Urothelium cell line (cell line): Measurements from ENCODE around the gene NME1.
"Not testable (repeated sequence)": the region's sequence is repeated elsewhere in the genome, so short reads cannot be mapped to it uniquely, and the experiment has no call there.

Source experiments
- DNase-seq: peaks from one replicate; pipeline ENCODE4 v3.0.0; 2011; ENCODE audit warnings: low spot score, mixed read lengths
- FAIRE-seq: peaks from 2 replicates; lab custom pipeline; 2011; peaks lifted over from hg19 to GRCh38; lab: Jason Lieb, UNC

NME1 gene

DNA sequence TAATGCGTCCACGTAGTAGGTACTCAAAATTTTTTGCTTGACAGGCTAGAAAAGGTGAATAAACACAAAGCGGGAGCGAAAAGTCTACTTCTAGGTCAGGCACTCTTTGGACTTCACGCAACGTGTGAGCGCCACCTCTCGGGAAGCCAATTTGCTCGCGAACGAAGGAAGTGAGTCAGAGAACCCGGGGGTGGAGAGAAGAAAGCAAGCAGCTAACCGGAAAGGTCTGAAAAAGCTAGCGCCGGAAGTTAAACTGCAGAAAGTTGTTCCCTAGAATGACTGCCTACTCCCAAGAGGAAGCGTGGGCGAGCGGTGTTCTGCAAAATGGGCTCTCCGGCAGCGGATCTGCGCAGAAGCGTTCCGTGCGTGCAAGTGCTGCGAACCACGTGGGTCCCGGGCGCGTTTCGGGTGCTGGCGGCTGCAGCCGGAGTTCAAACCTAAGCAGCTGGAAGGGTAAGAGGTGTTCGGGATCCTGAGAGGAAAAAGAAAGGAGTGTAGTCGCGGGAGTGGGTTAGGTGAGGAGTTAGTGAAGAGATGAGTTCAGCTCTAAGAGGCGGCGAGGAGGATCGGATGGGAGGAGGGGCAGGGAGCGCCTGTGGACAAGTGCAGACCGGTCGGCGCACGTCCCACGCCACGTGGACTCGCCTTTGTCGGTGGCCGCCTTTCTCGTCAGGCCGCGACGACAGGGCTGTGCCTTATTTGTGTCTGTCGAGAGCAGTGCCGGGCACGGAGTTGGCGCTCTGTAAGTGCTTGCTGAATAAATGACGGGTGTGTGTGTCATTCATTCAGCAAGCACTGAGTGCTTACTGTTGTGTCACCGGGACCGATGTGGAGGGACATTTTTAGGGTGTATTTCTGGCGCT is at the start of gene NME1:
Gene NME1, plus strand, starts transcription at position 350 of the 863 bp plus-strand sequence. CDS start 2,096 bp downstream, outside the sequence.
- FAIRE-seq (peak; percentile 20), DNase-seq (peak; percentile 97)

GRCh38 chr17:51107778-51108177 is 45.6 kb upstream of the NME1 start:
- DNase-seq (no peak), FAIRE-seq (no peak)

- FAIRE-seq, DNase-seq: not testable (repeated sequence)
These were observed 40.8 kb upstream of the NME1 start for GRCh38 chr17:51112303-51113222.

DNA sequence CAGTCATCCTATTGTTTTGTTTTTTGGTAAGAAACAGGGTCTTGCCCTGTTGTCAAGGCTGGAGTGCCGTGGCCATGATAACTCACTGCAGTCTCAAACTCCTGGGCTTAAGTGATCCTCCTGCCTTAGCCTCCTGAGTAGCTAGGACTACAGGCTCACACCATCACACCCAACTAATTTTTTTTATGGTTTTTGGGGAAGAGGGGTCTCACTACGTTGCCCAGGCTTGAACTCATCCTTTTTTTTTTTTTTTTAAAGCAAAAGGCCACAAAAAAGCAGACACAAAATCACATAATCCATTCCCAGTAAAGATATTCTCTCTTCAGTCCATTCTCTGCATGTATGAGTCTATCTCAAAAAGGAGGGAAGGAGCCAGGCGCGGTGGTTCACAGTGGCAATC is 38.2 kb upstream of the NME1 start:
- DNase-seq (no peak), FAIRE-seq (no peak)

- no peak for DNase-seq
These were observed 34.8 kb upstream of the NME1 start for GRCh38 chr17:51118330-51119195.

DNA sequence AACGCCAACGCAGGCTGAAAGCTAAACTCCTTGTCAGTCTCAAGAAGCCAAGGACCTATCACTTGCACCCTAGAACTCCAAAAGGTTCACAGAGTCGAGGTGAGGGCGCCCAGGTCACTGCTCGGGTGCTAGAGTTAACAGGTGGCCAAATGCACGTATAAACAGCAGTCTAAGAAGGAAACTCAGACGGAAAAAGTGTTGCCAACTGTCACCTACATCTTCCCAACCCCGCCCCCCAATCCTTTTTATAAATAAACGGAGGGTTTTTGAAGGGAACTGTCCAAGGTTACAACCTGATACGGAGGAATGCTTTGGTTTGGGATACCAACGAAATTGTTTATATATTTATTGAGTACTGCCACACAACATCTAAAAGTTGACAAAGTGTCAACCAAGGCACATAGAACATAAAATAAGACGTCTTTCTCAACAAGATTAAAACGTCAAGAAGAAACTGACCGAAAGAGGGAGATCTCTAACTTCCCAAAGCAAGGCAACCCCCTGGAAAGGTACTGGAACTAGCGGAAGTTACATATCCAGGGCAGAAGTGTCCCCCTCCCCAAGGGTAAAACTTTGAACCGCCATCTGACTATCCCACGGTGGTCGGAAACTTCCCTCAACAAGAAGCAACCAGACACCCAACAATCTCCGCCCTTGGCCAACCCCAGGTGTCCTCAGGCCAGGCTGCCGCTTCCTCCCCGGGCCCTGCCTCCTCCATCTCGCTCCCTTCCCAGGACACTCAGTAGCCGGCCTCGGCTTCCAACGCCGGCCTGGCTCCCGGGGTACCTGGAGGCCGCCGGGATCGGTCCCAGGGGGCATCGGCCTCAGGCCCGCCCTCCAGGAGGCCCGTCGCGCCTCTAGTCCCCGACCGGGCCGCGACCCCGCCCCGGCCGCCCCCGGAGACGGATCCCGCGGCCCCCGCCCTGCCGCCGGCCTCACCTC is 33.7 kb upstream of the NME1 start:
- FAIRE-seq, result no peak

More at GRCh38 chr17:51118330-51119195, 34.8 kb upstream of the NME1 start:
- no peak for FAIRE-seq

GRCh38 chr17:51120357-51120738 is 33.0 kb upstream of the NME1 start:
- DNase-seq (peak; percentile 54), FAIRE-seq (no peak)

More for the DNA sequence above, 33.7 kb upstream of the NME1 start:
- peak; percentile 40 for DNase-seq

- DNase-seq (peak; percentile 99), FAIRE-seq (peak; percentile 5)
These were observed 32.4 kb upstream of the NME1 start, which contains the start of gene SPAG9 for GRCh38 chr17:51120739-51121619. TSS of gene SPAG9 (minus strand) at chr17:51120868. CDS start at chr17:51120656, 212 bp downstream.

- FAIRE-seq, result no peak
- DNase-seq, result peak; percentile 88
These were observed 31.5 kb upstream of the NME1 start for GRCh38 chr17:51121620-51122472.

GRCh38 chr17:51122473-51123115 is 30.8 kb upstream of the NME1 start:
- not testable (repeated sequence) for FAIRE-seq, DNase-seq

- FAIRE-seq, result no peak
- DNase-seq, result no peak
These were observed 28.5 kb upstream of the NME1 start for GRCh38 chr17:51124640-51125503.

GRCh38 chr17:51128076-51128475 is 25.3 kb upstream of the NME1 start:
- FAIRE-seq (no peak), DNase-seq (no peak)

- DNase-seq (no peak), FAIRE-seq (no peak)
These were observed 20.4 kb upstream of the NME1 start for GRCh38 chr17:51132964-51133319.

DNA sequence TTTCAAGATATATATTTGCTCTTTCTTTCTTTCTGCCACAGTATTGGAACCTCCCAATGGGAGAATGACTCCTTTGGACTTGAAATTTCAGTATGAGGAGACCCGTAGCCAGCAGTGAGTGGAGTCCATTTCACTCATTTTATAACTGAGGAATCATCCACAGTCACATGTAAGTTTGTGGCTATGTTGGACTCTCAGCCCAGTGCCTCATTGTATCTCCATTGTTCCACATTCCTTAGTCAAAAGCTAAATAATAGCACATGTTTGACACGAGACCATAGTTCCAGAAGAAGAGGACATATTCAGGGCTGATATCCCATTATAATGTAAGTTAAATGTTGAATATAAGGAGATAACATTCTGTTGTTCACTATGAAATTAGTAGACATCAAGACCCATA is 20.0 kb upstream of the NME1 start:
- DNase-seq, result no peak
- FAIRE-seq, result no peak

DNA sequence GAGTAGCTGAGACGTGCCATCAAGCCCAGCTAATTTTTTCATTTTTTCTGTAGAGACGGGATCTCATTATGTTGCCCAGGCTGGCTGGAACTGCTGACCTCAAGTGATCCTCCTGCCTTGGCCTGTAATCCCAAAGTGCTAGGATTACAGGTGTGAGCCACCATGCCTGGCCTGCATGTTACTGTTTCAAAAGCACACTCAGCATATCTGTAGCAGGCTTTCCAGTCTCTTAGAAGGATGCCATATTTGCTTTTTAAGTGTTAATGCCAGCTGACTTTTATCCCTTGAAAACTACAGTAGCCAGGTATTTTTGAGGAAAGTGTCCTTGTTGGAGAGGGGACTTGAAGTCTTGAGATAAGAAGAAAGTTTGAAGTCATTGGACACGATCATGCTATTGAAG is 17.4 kb upstream of the NME1 start:
- FAIRE-seq, result no peak
- no peak for DNase-seq

DNA sequence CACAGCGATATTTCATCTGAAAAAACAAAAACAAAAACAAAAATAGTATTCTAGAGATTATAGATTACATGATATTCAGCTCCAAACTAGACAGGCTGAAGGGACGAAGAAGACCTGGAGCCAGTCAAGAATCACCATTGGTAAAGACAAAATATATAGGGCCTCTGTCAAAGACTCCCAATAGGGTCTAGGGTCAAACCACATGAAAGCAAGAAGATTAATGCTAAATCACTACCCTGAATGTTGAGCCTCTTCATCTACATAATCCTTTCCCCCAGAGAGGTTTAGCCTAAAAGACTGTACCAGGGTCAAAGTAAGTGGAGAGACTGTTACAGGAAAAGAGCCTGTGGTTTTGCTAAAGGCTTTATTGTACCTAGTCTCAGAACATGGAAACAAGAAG is 10.8 kb upstream of the NME1 start:
- no peak for FAIRE-seq
- DNase-seq, result no peak
